Measurements from ENCODE around the gene SYNM. TPM values are rescaled to one million over a fixed set of nuclear protein-coding genes. Genes with fewer than 3 reads are reported as not detected.
A peak's percentile ranks its signal among the peaks of the same experiment; 100 is the strongest.

Gene SYNM, protein sequence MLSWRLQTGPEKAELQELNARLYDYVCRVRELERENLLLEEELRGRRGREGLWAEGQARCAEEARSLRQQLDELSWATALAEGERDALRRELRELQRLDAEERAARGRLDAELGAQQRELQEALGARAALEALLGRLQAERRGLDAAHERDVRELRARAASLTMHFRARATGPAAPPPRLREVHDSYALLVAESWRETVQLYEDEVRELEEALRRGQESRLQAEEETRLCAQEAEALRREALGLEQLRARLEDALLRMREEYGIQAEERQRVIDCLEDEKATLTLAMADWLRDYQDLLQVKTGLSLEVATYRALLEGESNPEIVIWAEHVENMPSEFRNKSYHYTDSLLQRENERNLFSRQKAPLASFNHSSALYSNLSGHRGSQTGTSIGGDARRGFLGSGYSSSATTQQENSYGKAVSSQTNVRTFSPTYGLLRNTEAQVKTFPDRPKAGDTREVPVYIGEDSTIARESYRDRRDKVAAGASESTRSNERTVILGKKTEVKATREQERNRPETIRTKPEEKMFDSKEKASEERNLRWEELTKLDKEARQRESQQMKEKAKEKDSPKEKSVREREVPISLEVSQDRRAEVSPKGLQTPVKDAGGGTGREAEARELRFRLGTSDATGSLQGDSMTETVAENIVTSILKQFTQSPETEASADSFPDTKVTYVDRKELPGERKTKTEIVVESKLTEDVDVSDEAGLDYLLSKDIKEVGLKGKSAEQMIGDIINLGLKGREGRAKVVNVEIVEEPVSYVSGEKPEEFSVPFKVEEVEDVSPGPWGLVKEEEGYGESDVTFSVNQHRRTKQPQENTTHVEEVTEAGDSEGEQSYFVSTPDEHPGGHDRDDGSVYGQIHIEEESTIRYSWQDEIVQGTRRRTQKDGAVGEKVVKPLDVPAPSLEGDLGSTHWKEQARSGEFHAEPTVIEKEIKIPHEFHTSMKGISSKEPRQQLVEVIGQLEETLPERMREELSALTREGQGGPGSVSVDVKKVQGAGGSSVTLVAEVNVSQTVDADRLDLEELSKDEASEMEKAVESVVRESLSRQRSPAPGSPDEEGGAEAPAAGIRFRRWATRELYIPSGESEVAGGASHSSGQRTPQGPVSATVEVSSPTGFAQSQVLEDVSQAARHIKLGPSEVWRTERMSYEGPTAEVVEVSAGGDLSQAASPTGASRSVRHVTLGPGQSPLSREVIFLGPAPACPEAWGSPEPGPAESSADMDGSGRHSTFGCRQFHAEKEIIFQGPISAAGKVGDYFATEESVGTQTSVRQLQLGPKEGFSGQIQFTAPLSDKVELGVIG (N-terminal part only)
- total RNA-seq (1 to 10 TPM in 4 of 5 experiments, under 1 TPM in 1; 0.53 to 6.0 (median 2.2) TPM), polyA plus RNA-seq (under 1 TPM; 0.17 to 0.21 TPM), total RNA-seq (8.5 reads per million, percentile 33 among the genes with 10 or more reads in this experiment)

DNA sequence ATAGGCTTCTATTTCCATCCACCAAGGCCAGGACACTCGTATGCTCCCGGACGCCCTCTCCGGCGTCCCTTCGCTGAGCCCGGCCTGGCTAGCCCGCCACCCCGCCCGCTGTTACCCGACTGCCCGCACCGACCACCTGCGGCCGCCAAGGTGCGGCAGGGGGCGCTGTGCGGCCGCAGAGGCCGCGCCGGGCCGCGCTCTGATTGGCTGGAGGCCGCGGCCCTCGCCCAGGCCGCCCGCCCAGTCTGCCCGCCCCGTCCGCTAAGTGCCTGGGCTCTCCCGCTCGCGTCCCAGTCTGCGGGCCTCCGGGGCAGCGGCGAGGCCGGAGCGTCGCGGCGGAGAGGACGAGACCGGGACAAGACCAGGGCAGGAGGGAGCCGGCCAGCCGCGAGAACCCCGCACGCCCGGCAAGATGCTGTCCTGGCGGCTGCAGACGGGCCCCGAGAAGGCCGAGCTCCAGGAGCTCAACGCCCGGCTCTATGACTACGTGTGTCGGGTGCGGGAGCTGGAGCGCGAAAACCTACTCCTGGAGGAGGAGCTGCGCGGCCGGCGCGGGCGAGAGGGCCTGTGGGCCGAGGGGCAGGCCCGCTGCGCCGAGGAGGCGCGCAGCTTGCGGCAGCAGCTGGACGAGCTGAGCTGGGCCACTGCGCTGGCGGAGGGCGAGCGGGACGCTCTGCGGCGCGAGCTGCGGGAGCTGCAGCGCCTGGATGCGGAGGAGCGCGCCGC is at the start of gene SYNM:
SYNM (plus strand) TSS at position 293 of the 726 bp plus-strand sequence; CDS start at position 413, 120 bp downstream.
- Mint-ChIP-seq H3K27ac (peak within 1 kb of the TSS in 2 of 9 donors; percentile 29 to 82), H3K4me3 (peak within 1 kb of the TSS in 9 of 10 donors; percentile 23 to 79 (median 59))
- H3K27me3 ChIP-seq (ENCODE audit: control insufficient read depth in 2 of 2, insufficient read depth in 2 of 2, low read length in 2 of 2) = peaks cover 0 to 5% of the 10 kb centered on the region in 2 donors

GRCh38 chr15:99055555-99056134 is 49.2 kb upstream of the SYNM start:
- Histone ChIP-seq H3K4me3 (ENCODE audit: low read length) (no peak overlapping the region), H3K4me1 (ENCODE audit: control insufficient read depth in 2 of 2, insufficient read depth in 2 of 2, low read length in 2 of 2) (peaks cover 0 to 7% of the 10 kb centered on the region in 2 donors), H3K27ac (ENCODE audit: low read depth, low read length) (no peak overlapping the region), H3K36me3 (ENCODE audit: control insufficient read depth in 2 of 3, insufficient read depth in 3 of 3, low read length in 3 of 3) (no peaks in the 10 kb centered on the region), H3K9me3 (ENCODE audit: control insufficient read depth in 2 of 3, low read length in 3 of 3) (no peaks in the 10 kb centered on the region), H3K27me3 (ENCODE audit: control insufficient read depth in 2 of 2, insufficient read depth in 2 of 2, low read length in 2 of 2) (peaks cover 0 to 12% of the 10 kb centered on the region in 2 donors)
- ChIA-PET CTCF (interaction anchor here (1.2 to 1.8 kb wide), 2 partner anchors 23 to 536 kb away, joined by 3 to 5 read pairs; no protein-coding TSS in a partner anchor), POLR2A (no interaction called here)
- no peak for DNase-seq
- no peak overlapping the region for H3K4me3 Mint-ChIP-seq
- H3K9me3 Mint-ChIP-seq = peaks cover 0 to 2% (median 0%) of the 10 kb centered on the region in 11 donors
- H3K36me3 Mint-ChIP-seq = peaks cover 0 to 3% (median 0%) of the 10 kb centered on the region in 5 donors
- H3K4me1 Mint-ChIP-seq = peaks cover 0 to 19% (median 13%) of the 10 kb centered on the region in 7 donors
- H3K27me3 Mint-ChIP-seq = peaks cover 22 to 38% (median 27%) of the 10 kb centered on the region in 5 donors
- intact Hi-C loops (cut with micrococcal nuclease) = loop anchor here (5.0 to 10.0 kb wide), 4 partner anchors 38 to 538 kb away; no protein-coding TSS in a partner anchor
- no peak for ATAC-seq
- H3K27ac Mint-ChIP-seq = no peak overlapping the region

More for the DNA sequence above, at the start of gene SYNM:
- intact Hi-C loops (cut with micrococcal nuclease) = loop anchor here (1.0 to 10.0 kb wide), 3 partner anchors 108 to 600 kb away; partner anchors contain the start of gene MEF2A (in 1 of the 2)
- peaks cover 0 to 12% of the 10 kb centered on the region in 2 donors for H3K4me1 ChIP-seq (ENCODE audit: control insufficient read depth in 2 of 2, insufficient read depth in 2 of 2, low read length in 2 of 2)
- POLR2A ChIA-PET = interaction anchor here (1.0 kb wide), 1 partner anchor 10 kb away, joined by 3 read pairs; no protein-coding TSS in a partner anchor
- peak in 5 of 9 donors; percentile 7 to 72 (median 19) for DNase-seq
- Mint-ChIP-seq H3K9me3 (peaks cover 0 to 2% (median 0%) of the 10 kb centered on the region in 11 donors), H3K27me3 (peaks cover 36 to 59% (median 39%) of the 10 kb centered on the region in 5 donors), H3K4me1 (peaks cover 0 to 26% (median 9%) of the 10 kb centered on the region in 7 donors), H3K36me3 (no peaks in the 10 kb centered on the region)
- no peaks in the 10 kb centered on the region for H3K36me3 ChIP-seq (ENCODE audit: control insufficient read depth in 2 of 3, insufficient read depth in 3 of 3, low read length in 3 of 3)
- peak within 1 kb of the TSS; percentile 27 for H3K4me3 ChIP-seq (ENCODE audit: low read length)
- CTCF ChIA-PET = interaction anchor here (1.1 kb wide), 1 partner anchor 106 kb away, joined by 3 read pairs; no protein-coding TSS in a partner anchor
- ATAC-seq = peak; percentile 60
- H3K9me3 ChIP-seq (ENCODE audit: control insufficient read depth in 2 of 3, low read length in 3 of 3) = no peaks in the 10 kb centered on the region
- no peak within 1 kb of the TSS for H3K27ac ChIP-seq (ENCODE audit: low read depth, low read length)

DNA sequence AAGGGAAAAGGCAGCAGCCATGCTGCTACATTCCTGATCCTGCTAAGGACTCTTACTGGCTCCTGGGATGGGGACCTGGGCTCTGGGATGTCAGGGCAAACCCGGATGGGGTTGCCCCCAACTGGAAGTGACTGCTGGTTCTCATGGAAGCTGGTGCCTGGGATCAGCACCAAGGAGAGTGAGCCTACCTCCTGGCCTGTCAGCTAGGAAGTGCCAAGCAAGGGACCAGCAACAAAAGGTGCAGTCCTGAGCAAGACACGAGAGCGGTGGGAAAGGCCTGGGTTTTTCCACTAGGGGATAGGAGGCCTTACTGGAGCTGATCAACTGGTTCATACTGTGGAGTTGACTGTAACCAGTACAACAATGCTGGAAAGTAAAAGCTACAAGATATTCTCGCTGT is 47.9 kb upstream of the SYNM start:
- peaks cover 0 to 18% (median 12%) of the 10 kb centered on the region in 7 donors for H3K4me1 Mint-ChIP-seq
- Histone ChIP-seq H3K9me3 (ENCODE audit: control insufficient read depth in 2 of 3, low read length in 3 of 3) (no peaks in the 10 kb centered on the region), H3K4me1 (ENCODE audit: control insufficient read depth in 2 of 2, insufficient read depth in 2 of 2, low read length in 2 of 2) (peaks cover 0 to 7% of the 10 kb centered on the region in 2 donors), H3K4me3 (ENCODE audit: low read length) (no peak overlapping the region), H3K27me3 (ENCODE audit: control insufficient read depth in 2 of 2, insufficient read depth in 2 of 2, low read length in 2 of 2) (peaks cover 0 to 18% of the 10 kb centered on the region in 2 donors), H3K27ac (ENCODE audit: low read depth, low read length) (no peak overlapping the region), H3K36me3 (ENCODE audit: control insufficient read depth in 2 of 3, insufficient read depth in 3 of 3, low read length in 3 of 3) (no peaks in the 10 kb centered on the region)
- peak overlapping the region in 1 of 10 donors; percentile 6 for H3K4me3 Mint-ChIP-seq
- intact Hi-C loops (cut with micrococcal nuclease) = loop anchor here (5.0 to 10.0 kb wide), 4 partner anchors 40 to 540 kb away; no protein-coding TSS in a partner anchor
- H3K27ac Mint-ChIP-seq = no peak overlapping the region
- H3K9me3 Mint-ChIP-seq = peaks cover 0 to 2% (median 0%) of the 10 kb centered on the region in 11 donors
- CTCF ChIA-PET = interaction anchor here (1.0 to 1.8 kb wide), 3 partner anchors 538 to 615 kb away, joined by 4 to 5 read pairs (median 4); no protein-coding TSS in a partner anchor
- no peak for DNase-seq
- peaks cover 34 to 50% (median 37%) of the 10 kb centered on the region in 5 donors for H3K27me3 Mint-ChIP-seq
- H3K36me3 Mint-ChIP-seq = peaks cover 0 to 3% (median 0%) of the 10 kb centered on the region in 5 donors
- ATAC-seq = no peak
- POLR2A ChIA-PET = no interaction called here

DNA sequence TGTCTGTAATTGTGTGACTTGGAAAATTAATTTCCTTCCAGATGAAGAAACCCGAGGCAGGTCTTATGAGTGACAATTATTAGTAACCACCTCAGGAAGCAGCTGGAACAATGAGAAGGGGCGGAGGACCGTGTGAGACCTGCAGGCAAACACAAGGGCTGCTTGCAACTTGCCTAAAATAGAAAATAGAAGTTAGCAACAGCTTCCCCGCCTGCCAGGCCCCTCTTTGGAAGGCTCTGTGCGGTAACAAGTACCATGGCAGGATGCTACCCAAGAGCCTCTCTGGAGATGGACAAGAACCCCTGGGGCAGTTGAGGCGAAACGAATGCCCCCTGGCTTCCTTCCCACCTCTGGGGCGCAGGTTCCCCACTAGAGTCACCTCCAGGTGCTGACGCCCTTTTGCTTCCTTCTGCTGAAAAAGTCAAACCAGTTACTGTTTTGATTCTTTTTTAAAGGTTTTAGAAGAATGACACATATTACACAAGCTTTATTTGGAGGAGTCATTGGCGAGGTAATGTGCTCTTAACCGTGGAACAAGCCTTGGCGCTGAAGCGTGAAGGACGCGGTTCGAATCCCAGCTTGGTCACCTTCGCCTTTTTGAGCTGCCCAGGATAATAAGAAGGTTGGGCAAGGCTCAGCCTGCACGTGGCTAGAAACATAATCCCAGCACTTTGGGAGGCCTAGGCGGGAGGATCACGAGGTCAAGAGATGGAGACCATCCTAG is 47.0 kb upstream of the SYNM start:
- Histone ChIP-seq H3K27ac (ENCODE audit: low read depth, low read length) (no peak overlapping the region), H3K27me3 (ENCODE audit: control insufficient read depth in 2 of 2, insufficient read depth in 2 of 2, low read length in 2 of 2) (peaks cover 0 to 18% of the 10 kb centered on the region in 2 donors), H3K4me3 (ENCODE audit: low read length) (no peak overlapping the region), H3K36me3 (ENCODE audit: control insufficient read depth in 2 of 3, insufficient read depth in 3 of 3, low read length in 3 of 3) (no peaks in the 10 kb centered on the region), H3K9me3 (ENCODE audit: control insufficient read depth in 2 of 3, low read length in 3 of 3) (no peaks in the 10 kb centered on the region), H3K4me1 (ENCODE audit: control insufficient read depth in 2 of 2, insufficient read depth in 2 of 2, low read length in 2 of 2) (peaks cover 0 to 3% of the 10 kb centered on the region in 2 donors)
- Mint-ChIP-seq H3K36me3 (peaks cover 0 to 3% (median 0%) of the 10 kb centered on the region in 5 donors), H3K4me3 (peak overlapping the region; percentile 65 to 83 (median 75)), H3K27me3 (peaks cover 34 to 53% (median 41%) of the 10 kb centered on the region in 5 donors), H3K27ac (peak overlapping the region in 1 of 9 donors; percentile 30), H3K9me3 (peaks cover 0 to 2% (median 0%) of the 10 kb centered on the region in 11 donors), H3K4me1 (peaks cover 0 to 14% (median 8%) of the 10 kb centered on the region in 7 donors)
- DNase-seq = no peak
- intact Hi-C loops (cut with micrococcal nuclease) = loop anchor here (2.0 to 10.0 kb wide), 5 partner anchors 41 to 541 kb away; no protein-coding TSS in a partner anchor
- ChIA-PET CTCF (interaction anchor here (0.6 to 1.3 kb wide), 4 partner anchors 8 to 615 kb away, joined by 3 to 5 read pairs (median 4); no protein-coding TSS in a partner anchor), POLR2A (no interaction called here)
- ATAC-seq = no peak

All from naive thymus-derived CD4-positive, alpha-beta T cell (primary cell).